GM23248 (cell line): Measurements from ENCODE around the gene RPL37.

Experiments used
- EZH2 ChIP-seq: fragments of 200-600 bp; sonication (generic); IDR thresholded peaks from 2 replicates; pipeline ENCODE4 v1.6.1; 2018; ENCODE audit warnings: antibody characterized with exemption, mild to moderate bottlenecking; ENCODE audit not compliant: insufficient read depth, poor library complexity, severe bottlenecking
- EZH2phosphoT487 ChIP-seq: fragments of 200-600 bp; sonication (generic); IDR thresholded peaks from 2 replicates; pipeline ENCODE4 v1.6.1; 2018; ENCODE audit warnings: antibody characterized with exemption, moderate library complexity, mild to moderate bottlenecking, low read depth; ENCODE audit not compliant: insufficient read depth

- TF ChIP-seq EZH2 (no peak), EZH2phosphoT487 (no peak)
These were observed 7.6 kb downstream of the RPL37 start for GRCh38 chr5:40827188-40827977.
